Smooth muscle cell (in vitro differentiated cells): Measurements from ENCODE around the gene TBCD. TPM values are rescaled to one million over a fixed set of nuclear protein-coding genes. Genes with fewer than 3 reads are reported as not detected.
"Not testable (repeated sequence)": the region's sequence is repeated elsewhere in the genome, so short reads cannot be mapped to it uniquely, and the experiment has no call there.

Experiments used
- DNase-seq: peaks from one replicate; lab custom pipeline; 2025; ENCODE audit not compliant: unreplicated experiment; lab: John Stamatoyannopoulos, UW
- H2AFZ ChIP-seq: fragments of 200-600 bp; sonication (generic); 2 replicates; pipeline ENCODE4 v1.6.0; 2016; ENCODE audit warnings: antibody characterized with exemption, low read depth, mild to moderate bottlenecking
- H3F3A ChIP-seq: fragments of 200-600 bp; sonication (generic); 2 replicates; pipeline ENCODE4 v1.6.0; 2017; ENCODE audit warnings: antibody characterized with exemption, low read depth
- H3K27ac ChIP-seq: fragments of 200-600 bp; sonication (generic); 2 replicates; pipeline ENCODE4 v1.5.1; 2016; ENCODE audit warnings: low read depth, mild to moderate bottlenecking
- H3K27me3 ChIP-seq: fragments of 200-600 bp; sonication (generic); 2 replicates; pipeline ENCODE4 v1.6.1; 2016; ENCODE audit warnings: low read depth, mild to moderate bottlenecking
- H3K36me3 ChIP-seq: fragments of 200-600 bp; sonication (generic); 2 replicates; pipeline ENCODE4 v1.5.1; 2016; ENCODE audit warnings: low read depth
- H3K4me1 ChIP-seq: fragments of 200-600 bp; sonication (generic); 2 replicates; pipeline ENCODE4 v1.5.1; 2016; ENCODE audit warnings: low read depth
- H3K4me2 ChIP-seq: fragments of 200-600 bp; sonication (generic); 2 replicates; pipeline ENCODE4 v1.6.0; 2016; ENCODE audit warnings: mild to moderate bottlenecking
- H3K4me3 ChIP-seq: fragments of 200-600 bp; sonication (generic); 2 replicates; pipeline ENCODE4 v1.5.1; 2016; ENCODE audit warnings: mild to moderate bottlenecking
- H3K79me2 ChIP-seq: fragments of 200-600 bp; sonication (generic); 2 replicates; pipeline ENCODE4 v1.6.0; 2016; ENCODE audit warnings: low read depth, mild to moderate bottlenecking
- H3K9ac ChIP-seq: fragments of 200-600 bp; sonication (generic); 2 replicates; pipeline ENCODE4 v1.6.0; 2016; ENCODE audit warnings: low read depth
- H3K9me3 ChIP-seq: fragments of 200-600 bp; sonication (generic); replicated peaks from 2 replicates; pipeline ENCODE4 v1.5.1; 2016; ENCODE audit warnings: low read depth
- H4K20me1 ChIP-seq: fragments of 200-600 bp; sonication (generic); 2 replicates; pipeline ENCODE4 v1.6.0; 2016; ENCODE audit warnings: low read depth
- CTCF ChIP-seq: fragments of 200-600 bp; sonication (generic); IDR thresholded peaks from 2 replicates; pipeline ENCODE4 v1.5.1; 2017; ENCODE audit warnings: borderline replicate concordance, mild to moderate bottlenecking, antibody characterized with exemption; ENCODE audit not compliant: insufficient read depth, poor library complexity, severe bottlenecking
- WGBS: methylation state at CpG from one replicate; pipeline ENCODE4 v1.1.7; 2016; ENCODE audit warnings: low lambda C conversion rate; 5-methylcytosine and 5-hydroxymethylcytosine counted together
- polyA plus RNA-seq: library from polyadenylated mRNA; unstranded; fragments of >200 nt; fragmentation: Nextera tagmentation; extraction: Ambion mirVana; gene quantifications from 2 replicates; pipeline ENCODE4 v1.2.1, GENCODE V29; 2016
- total RNA-seq: library from RNA; depleted of rRNA; stranded (reverse); fragments of >200 nt; gene quantifications from 2 replicates; pipeline ENCODE4 v1.2.3, GENCODE V29; 2014

TBCD gene
- total and polyA plus RNA-seq, 2 experiments from 2014 or later = 29.1 to 38.8 TPM

- no peak for DNase-seq
- no peaks in the 10 kb centered on the region for H4K20me1 ChIP-seq
- H3K36me3 ChIP-seq = no peaks in the 10 kb centered on the region
- H2AFZ ChIP-seq = no peak overlapping the region
- H3K27me3 ChIP-seq = no peaks in the 10 kb centered on the region
- H3F3A ChIP-seq = no peaks in the 10 kb centered on the region
- no peaks in the 10 kb centered on the region for H3K4me1 ChIP-seq
- no peaks in the 10 kb centered on the region for H3K79me2 ChIP-seq
- 91% methylated on average over 14 of the region's 25 CpGs for WGBS
- no peak overlapping the region for H3K9ac ChIP-seq
- no peak overlapping the region for H3K27ac ChIP-seq
- no peaks in the 10 kb centered on the region for H3K9me3 ChIP-seq
- TF ChIP-seq CTCF = no peak
- H3K4me2 ChIP-seq = no peak overlapping the region
- no peak overlapping the region for H3K4me3 ChIP-seq
Measured at GRCh38 chr17:82964851-82965341, 213.0 kb downstream of the TBCD start.

GRCh38 chr17:82965371-82965770, 213.5 kb downstream of the TBCD start:
- no peak overlapping the region for H3K9ac ChIP-seq
- no peak overlapping the region for H2AFZ ChIP-seq
- no peaks in the 10 kb centered on the region for H3K36me3 ChIP-seq
- H4K20me1 ChIP-seq = no peaks in the 10 kb centered on the region
- H3K79me2 ChIP-seq = no peaks in the 10 kb centered on the region
- DNase-seq = no peak
- H3K27ac ChIP-seq = no peak overlapping the region
- H3K27me3 ChIP-seq = no peaks in the 10 kb centered on the region
- H3F3A ChIP-seq = no peaks in the 10 kb centered on the region
- no peaks in the 10 kb centered on the region for H3K4me1 ChIP-seq
- no peak overlapping the region for H3K4me2 ChIP-seq
- no peaks in the 10 kb centered on the region for H3K9me3 ChIP-seq
- WGBS = 96% methylated on average over 13 of the region's 13 CpGs
- no peak overlapping the region for H3K4me3 ChIP-seq
- no peak for TF ChIP-seq CTCF

- no peaks in the 10 kb centered on the region for H4K20me1 ChIP-seq
- H3K4me1 ChIP-seq = no peaks in the 10 kb centered on the region
- no peaks in the 10 kb centered on the region for H3K27me3 ChIP-seq
- 93% methylated on average over 7 of the region's 7 CpGs for WGBS
- H3K27ac ChIP-seq = no peak overlapping the region
- no peak overlapping the region for H2AFZ ChIP-seq
- H3K4me2 ChIP-seq = no peak overlapping the region
- H3K9me3 ChIP-seq = no peaks in the 10 kb centered on the region
- TF ChIP-seq CTCF = no peak
- H3K4me3 ChIP-seq = no peak overlapping the region
- H3K36me3 ChIP-seq = no peaks in the 10 kb centered on the region
- H3K79me2 ChIP-seq = no peaks in the 10 kb centered on the region
- no peak for DNase-seq
- no peaks in the 10 kb centered on the region for H3F3A ChIP-seq
- no peak overlapping the region for H3K9ac ChIP-seq
Measured at GRCh38 chr17:82966415-82966814, 214.6 kb downstream of the TBCD start.

GRCh38 chr17:82967268-82968032, 215.6 kb downstream of the TBCD start:
- Histone ChIP-seq H3F3A (no peaks in the 10 kb centered on the region), H3K79me2 (no peaks in the 10 kb centered on the region), H3K4me1 (no peaks in the 10 kb centered on the region), H2AFZ (no peak overlapping the region), H4K20me1 (no peaks in the 10 kb centered on the region), H3K27ac (no peak overlapping the region), H3K9ac (no peak overlapping the region), H3K36me3 (no peaks in the 10 kb centered on the region), H3K9me3 (no peaks in the 10 kb centered on the region), H3K4me3 (no peak overlapping the region), H3K4me2 (no peak overlapping the region), H3K27me3 (no peaks in the 10 kb centered on the region)
- 91% methylated on average over 18 of the region's 18 CpGs for WGBS
- DNase-seq = no peak
- TF ChIP-seq CTCF = no peak

GRCh38 chr17:82968033-82968841, 216.4 kb downstream of the TBCD start:
- whole genome bisulfite sequencing = 89% methylated on average over 33 of the region's 33 CpGs
- not testable (repeated sequence) for DNase-seq, H3K4me2 ChIP-seq, H3K36me3 ChIP-seq, H3K4me3 ChIP-seq, H4K20me1 ChIP-seq, H3K79me2 ChIP-seq, H3K27me3 ChIP-seq, H2AFZ ChIP-seq, H3K9me3 ChIP-seq, H3K4me1 ChIP-seq, H3K27ac ChIP-seq, H3F3A ChIP-seq, H3K9ac ChIP-seq
